Lower leg skin (tissue), 4 donors: ENCODE results near the gene CAMK1G. TPM values are rescaled to one million over a fixed set of nuclear protein-coding genes. Genes with fewer than 3 reads are reported as not detected.

ENCODE experiments used
- DNase-seq, 2 donors: peaks; one replicate each; pipeline ENCODE4 v3.0.0-alpha.2; 2019; ENCODE audit warnings: low spot score in 2 of 2
- H3K4me3 ChIP-seq: fragments of 200-600 bp; sonication (generic); 2 replicates; pipeline ENCODE4 v1.5.1; 2017; ENCODE audit warnings: mild to moderate bottlenecking, low read depth; ENCODE audit not compliant: poor library complexity, severe bottlenecking
- POLR2A ChIP-seq, 2 donors: fragments of 450-650 bp; IDR thresholded peaks; one replicate each; pipeline ENCODE4 v1.6.1; 2016 to 2017; ENCODE audit warnings: antibody characterized with exemption in 2 of 2, mild to moderate bottlenecking in 1 of 2, moderate library complexity in 1 of 2
- WGBS, 2 donors: methylation state at CpG; one replicate each; pipeline ENCODE4 v1.1.5; 2018; 5-methylcytosine and 5-hydroxymethylcytosine counted together
- intact Hi-C: fragments of 100-400 bp; cut with DNase I; formaldehyde crosslinking; loops from one replicate; pipeline ENCODE4 v1.15.0; 2023; ENCODE audit warnings: low total_unique reads
- total RNA-seq, 4 donors: library from RNA; depleted of rRNA; stranded (reverse); fragments of >200 nt; gene quantifications; one replicate each; pipeline ENCODE4 v1.1.0, GENCODE V29; 2016
- TF ChIP-seq, protein P1 (sequence below), 3 donors: fragments of 450-650 bp; IDR thresholded peaks; one replicate each; pipeline ENCODE4 v1.5.1; 2016; ENCODE audit warnings: antibody characterized with exemption in 3 of 3, mild to moderate bottlenecking in 3 of 3, moderate library complexity in 2 of 3

The CAMK1G gene
- total RNA-seq, 4 donors from 2014 or later: 1.8 TPM; not detected in 3

DNA sequence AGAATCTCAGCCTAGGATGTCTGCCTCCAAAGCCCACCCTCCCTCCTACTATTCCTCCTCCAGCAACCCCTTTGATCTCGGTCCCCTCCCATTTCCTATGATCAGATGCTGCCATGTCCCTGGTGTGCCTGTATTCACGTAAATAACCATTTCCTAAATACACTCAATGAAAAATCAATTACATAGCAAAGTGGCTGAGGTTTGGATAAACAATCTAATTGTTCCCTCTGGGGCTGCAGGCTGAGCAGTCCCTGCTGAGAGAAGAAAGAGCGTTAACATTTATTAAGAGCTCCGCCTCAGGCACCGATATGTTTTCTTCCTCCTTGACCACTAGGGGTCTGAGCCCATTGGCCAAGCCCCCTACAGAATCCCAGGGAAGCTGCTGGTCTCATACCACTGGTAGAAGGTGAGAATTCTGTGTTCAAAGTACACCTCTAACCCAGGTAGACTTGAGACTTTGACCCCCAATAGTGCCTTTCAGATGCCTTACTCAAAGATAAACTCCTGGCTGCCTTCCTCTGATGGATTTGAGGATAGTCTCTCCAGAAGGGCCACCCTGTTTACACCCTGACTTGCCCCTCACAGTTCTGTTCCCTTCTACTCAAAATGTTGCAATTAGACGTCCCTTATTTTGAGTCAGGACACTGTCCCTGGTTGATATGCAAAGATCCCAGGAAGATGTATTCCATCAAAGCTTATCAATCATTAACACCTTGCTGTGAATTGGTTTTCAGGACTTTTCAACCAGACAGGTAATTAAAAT lies 33.9 kb upstream of the CAMK1G start:
- TF ChIP-seq POLR2A (IDR thresholded peaks at IDR 0.05): no peak
- TF ChIP-seq, protein P1, sequence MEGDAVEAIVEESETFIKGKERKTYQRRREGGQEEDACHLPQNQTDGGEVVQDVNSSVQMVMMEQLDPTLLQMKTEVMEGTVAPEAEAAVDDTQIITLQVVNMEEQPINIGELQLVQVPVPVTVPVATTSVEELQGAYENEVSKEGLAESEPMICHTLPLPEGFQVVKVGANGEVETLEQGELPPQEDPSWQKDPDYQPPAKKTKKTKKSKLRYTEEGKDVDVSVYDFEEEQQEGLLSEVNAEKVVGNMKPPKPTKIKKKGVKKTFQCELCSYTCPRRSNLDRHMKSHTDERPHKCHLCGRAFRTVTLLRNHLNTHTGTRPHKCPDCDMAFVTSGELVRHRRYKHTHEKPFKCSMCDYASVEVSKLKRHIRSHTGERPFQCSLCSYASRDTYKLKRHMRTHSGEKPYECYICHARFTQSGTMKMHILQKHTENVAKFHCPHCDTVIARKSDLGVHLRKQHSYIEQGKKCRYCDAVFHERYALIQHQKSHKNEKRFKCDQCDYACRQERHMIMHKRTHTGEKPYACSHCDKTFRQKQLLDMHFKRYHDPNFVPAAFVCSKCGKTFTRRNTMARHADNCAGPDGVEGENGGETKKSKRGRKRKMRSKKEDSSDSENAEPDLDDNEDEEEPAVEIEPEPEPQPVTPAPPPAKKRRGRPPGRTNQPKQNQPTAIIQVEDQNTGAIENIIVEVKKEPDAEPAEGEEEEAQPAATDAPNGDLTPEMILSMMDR (IDR thresholded peaks at IDR 0.05): no peak

DNA sequence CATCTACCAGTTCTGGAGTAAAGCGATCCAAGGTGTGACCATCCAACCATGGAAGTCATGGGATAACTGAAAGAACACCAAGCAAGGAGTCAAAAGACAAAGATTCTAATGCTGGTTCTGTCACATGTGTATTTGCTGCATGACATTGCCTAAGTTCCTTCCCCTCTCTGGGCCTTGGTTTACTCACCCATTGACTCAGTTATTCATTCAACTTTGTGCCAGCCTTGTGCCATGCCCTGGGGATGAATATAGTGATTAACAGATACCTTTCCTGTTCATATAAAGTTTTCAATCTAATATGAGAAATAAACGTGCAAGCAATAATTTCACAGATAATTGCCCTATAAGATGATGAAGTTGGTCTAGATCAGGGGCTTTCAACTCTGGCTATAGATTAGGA lies 33.0 kb upstream of the CAMK1G start:
- no peak for DNase-seq
- 72 to 73% methylated on average over 2 of the region's 2 CpGs for WGBS, 2 donors
- TF ChIP-seq, protein P1 (IDR thresholded peaks at IDR 0.05): no peak
- no peak for TF ChIP-seq POLR2A (IDR thresholded peaks at IDR 0.05)
- intact Hi-C loops: no loop called here
- H3K4me3 ChIP-seq: no peak overlapping the region

More for the DNA sequence above, 33.9 kb upstream of the CAMK1G start:
- no peak overlapping the region for H3K4me3 ChIP-seq
- no peak for DNase-seq
- WGBS, 2 donors: 58 to 65% methylated on average over 6 of the region's 6 CpGs
- intact Hi-C loops: no loop called here

DNA sequence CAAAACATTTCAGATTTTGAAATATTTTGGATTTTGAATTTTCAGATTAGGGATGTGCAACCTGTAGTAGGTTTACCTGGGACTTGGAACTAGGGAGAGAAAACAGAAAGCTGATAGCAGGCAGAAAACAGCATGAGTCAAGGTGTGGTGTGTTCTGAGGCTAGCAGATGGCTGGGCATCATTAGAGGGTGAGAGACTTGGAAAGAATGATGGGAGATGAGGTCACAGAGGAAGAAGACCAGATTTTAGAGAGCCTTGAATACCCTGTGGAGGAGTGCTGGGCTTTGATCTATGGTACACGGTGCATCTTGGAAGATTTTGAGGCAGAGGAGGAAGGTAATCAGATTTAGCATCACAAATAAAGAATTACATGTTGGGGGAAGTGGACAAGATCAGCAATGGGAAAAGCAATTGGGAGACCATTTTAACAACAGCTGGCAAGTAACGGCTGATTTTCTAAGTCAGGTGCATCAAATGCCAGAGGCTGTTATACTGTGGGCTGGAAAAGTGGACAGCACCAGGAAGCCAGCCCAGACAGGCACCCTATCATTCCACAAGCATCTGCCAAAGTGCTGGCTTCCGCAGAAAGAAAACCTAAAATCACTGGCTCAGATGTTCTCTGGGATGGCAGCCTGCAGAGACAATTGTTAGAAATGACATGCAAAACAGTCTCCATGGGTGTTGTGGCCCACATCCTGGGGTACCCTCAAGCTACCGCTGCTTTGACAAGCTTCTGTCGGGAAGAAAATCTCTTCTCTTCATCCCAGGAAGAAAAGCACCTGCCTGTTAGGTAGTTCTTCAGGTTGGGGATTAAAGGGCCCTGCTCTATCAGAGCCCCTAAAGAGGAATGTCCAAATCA lies 30.9 kb upstream of the CAMK1G start:
- no peak overlapping the region for H3K4me3 ChIP-seq
- 30 to 36% methylated on average over 5 of the region's 5 CpGs for WGBS, 2 donors
- TF ChIP-seq POLR2A (IDR thresholded peaks at IDR 0.05): no peak
- TF ChIP-seq, protein P1 (IDR thresholded peaks at IDR 0.05): no peak
- DNase-seq: no peak
- intact Hi-C loops: no loop called here

DNA sequence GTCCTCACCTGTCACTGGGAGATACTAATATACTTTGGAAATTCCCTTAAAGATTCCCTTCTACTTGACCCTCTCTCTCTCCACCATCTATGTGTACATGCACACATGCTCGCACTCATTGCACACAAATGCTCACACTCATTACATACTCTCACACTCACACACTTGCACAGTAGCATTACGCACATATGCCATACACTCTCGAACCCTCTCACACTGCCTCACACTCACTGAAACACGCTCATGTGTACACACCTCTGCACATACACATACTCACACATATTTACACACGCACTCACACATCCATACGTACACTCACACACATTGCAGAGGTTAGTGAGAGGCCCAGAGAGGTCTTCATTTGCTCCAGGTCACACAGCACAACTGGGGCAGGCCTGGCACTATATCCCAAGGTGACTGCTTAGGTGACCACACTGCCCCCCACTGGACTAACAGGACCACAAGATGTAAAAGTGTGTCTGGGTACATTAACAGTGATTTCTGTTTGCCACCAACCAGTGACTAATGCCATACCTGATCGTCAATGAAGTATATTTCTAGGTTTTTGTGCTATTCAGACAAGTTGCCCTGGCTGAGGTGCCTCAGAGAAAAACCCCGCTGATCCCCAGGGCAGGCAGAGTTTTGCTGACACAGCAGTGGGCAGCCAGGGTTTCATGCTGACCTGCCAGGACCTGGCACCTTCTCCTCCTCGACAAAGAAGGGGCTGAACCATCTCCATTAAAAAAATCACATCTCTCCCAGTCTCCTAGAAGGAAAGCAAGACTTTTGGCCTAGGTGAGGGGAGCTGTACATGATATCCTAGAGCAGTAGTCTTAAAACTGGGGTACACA lies 28.5 kb upstream of the CAMK1G start:
- no peak overlapping the region for H3K4me3 ChIP-seq
- TF ChIP-seq, protein P1 (IDR thresholded peaks at IDR 0.05): no peak
- no peak for TF ChIP-seq POLR2A (IDR thresholded peaks at IDR 0.05)
- DNase-seq: no peak
- intact Hi-C loops: no loop called here
- WGBS, 2 donors: 90 to 94% methylated on average over 9 of the region's 9 CpGs

DNA sequence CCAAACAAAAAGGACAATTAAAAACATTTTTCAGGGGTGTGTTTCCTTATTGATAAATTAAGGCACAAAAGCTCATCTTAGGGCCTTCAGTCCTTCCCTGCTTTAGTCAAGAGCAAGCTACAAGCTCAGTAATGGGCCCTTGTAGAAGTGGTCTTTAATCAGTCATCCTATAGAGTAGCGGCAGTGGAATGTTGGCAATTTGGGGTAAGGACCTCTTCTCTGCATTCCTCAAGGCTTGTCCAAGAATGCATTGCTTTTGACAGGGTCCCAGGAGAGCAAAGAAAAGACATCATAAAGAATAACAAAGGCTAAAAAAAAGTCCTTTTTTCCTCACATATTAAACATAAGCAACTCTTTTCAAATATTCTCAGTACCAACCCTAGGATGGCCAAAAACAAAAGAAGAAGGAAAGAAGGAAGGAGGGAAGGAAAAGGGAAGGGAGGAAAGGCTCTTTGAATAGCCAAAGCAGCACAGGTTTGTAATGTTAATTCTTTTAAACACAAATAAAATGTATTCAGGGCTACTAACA lies 27.3 kb upstream of the CAMK1G start:
- H3K4me3 ChIP-seq: no peak overlapping the region
- 77 to 88% methylated on average over 1 of the region's 1 CpG for WGBS, 2 donors
- intact Hi-C loops: no loop called here
- DNase-seq: no peak
- TF ChIP-seq POLR2A (IDR thresholded peaks at IDR 0.05): no peak
- TF ChIP-seq, protein P1 (IDR thresholded peaks at IDR 0.05): no peak
